A673 (cell line): ENCODE measurements around the gene TNC. TPM values are rescaled to one million over a fixed set of nuclear protein-coding genes. Genes with fewer than 3 reads are reported as not detected.

Experiments used
- BruUV-seq: library from RNA; stranded (reverse); fragments of 400-500 nt; replicated peaks from 2 replicates; lab custom pipeline; 2021; lab: Mats Ljungman, UMichigan
- CTCF ChIA-PET: fragments of 300-600 bp; sonication (Branson Sonifier 250); formaldehyde crosslinking; loops from one replicate; lab custom pipeline; 2022; ENCODE audit warnings: antibody characterized with exemption; lab: Charles Lee
- POLR2A ChIA-PET: fragments of 300-600 bp; sonication (Branson Sonifier 250); formaldehyde crosslinking; loops from one replicate; lab custom pipeline; 2022; ENCODE audit warnings: antibody characterized with exemption; ENCODE audit not compliant: low non-redundant PET; lab: Charles Lee
- DNase-seq: peaks from one replicate; pipeline ENCODE4 v3.0.0-alpha.2; 2015; ENCODE audit warnings: low spot score
- H3K27ac ChIP-seq: fragments of 200-600 bp; sonication (generic); 2 replicates; pipeline ENCODE4 v1.5.1; 2016; ENCODE audit warnings: mixed run types, low read depth, mild to moderate bottlenecking, mixed read lengths, antibody characterized with exemption, low read length; ENCODE audit not compliant: poor library complexity, severe bottlenecking
- H3K27me3 ChIP-seq: fragments of 200-600 bp; sonication (generic); replicated peaks from 2 replicates; pipeline ENCODE4 v1.6.1; 2017; ENCODE audit warnings: mixed run types, low read depth, mild to moderate bottlenecking, mixed read lengths, antibody characterized with exemption, low read length; ENCODE audit not compliant: insufficient read depth, poor library complexity
- H3K36me3 ChIP-seq: fragments of 200-600 bp; sonication (generic); 2 replicates; pipeline ENCODE4 v1.6.1; 2016; ENCODE audit warnings: mixed run types, mild to moderate bottlenecking, mixed read lengths, antibody characterized with exemption, low read length; ENCODE audit not compliant: insufficient read depth, poor library complexity, severe bottlenecking
- H3K4me1 ChIP-seq: fragments of 200-600 bp; sonication (generic); 2 replicates; pipeline ENCODE4 v1.6.1; 2017; ENCODE audit warnings: mixed run types, mild to moderate bottlenecking, mixed read lengths, antibody characterized with exemption, low read length; ENCODE audit not compliant: insufficient read depth, poor library complexity, severe bottlenecking
- H3K4me3 ChIP-seq: fragments of 200-600 bp; sonication (generic); 2 replicates; pipeline ENCODE4 v1.5.1; 2016; ENCODE audit warnings: low read depth, mixed run types, mild to moderate bottlenecking, mixed read lengths, low read length; ENCODE audit not compliant: poor library complexity, severe bottlenecking
- H3K9me3 ChIP-seq: fragments of 200-600 bp; sonication (generic); 2 replicates; pipeline ENCODE4 v1.6.1; 2016; ENCODE audit warnings: mixed run types, low read depth, mild to moderate bottlenecking, mixed read lengths, antibody characterized with exemption, low read length; ENCODE audit not compliant: poor library complexity, severe bottlenecking
- CTCF ChIP-seq: fragments of 300-800, 200-600 bp; sonication (generic); conservative IDR thresholded peaks from 2 replicates; pipeline ENCODE4 v1.5.1; 2017; ENCODE audit warnings: low read depth, mild to moderate bottlenecking, antibody characterized with exemption, low read length, moderate library complexity, mixed read lengths
- EZH2 ChIP-seq: fragments of 200-600 bp; sonication (generic); IDR thresholded peaks from 2 replicates; pipeline ENCODE4 v1.6.1; 2017; ENCODE audit warnings: borderline replicate concordance, low read depth, mild to moderate bottlenecking, mixed read lengths, antibody characterized with exemption, low read length; ENCODE audit not compliant: poor library complexity, severe bottlenecking
- intact Hi-C: fragments of 100-400 bp; cut with micrococcal nuclease; formaldehyde crosslinking; loops from one replicate; pipeline ENCODE4 v1.10.0; 2022; ENCODE audit not compliant: unreplicated experiment
- total RNA-seq: library from RNA; stranded (reverse); gene quantifications from 2 replicates; pipeline ENCODE4 v1.2.3, GENCODE V29; 2021

Gene TNC
- total RNA-seq, 1 experiment from 2014 or later, result 202 TPM

- POLR2A ChIA-PET, result no interaction called here
- H3K36me3 ChIP-seq, result peaks cover 29% of the 10 kb centered on the region
- intact Hi-C loops, result no loop called here
- no TSS peak for BruUV-seq
- H3K27me3 ChIP-seq, result no peaks in the 10 kb centered on the region
- DNase-seq, result no peak
- no peak overlapping the region for H3K27ac ChIP-seq
- TF ChIP-seq EZH2 (no peak), CTCF (no peak)
- no peak overlapping the region for H3K4me3 ChIP-seq
- CTCF ChIA-PET, result no interaction called here
- peaks cover 47% of the 10 kb centered on the region for H3K4me1 ChIP-seq
- no peaks in the 10 kb centered on the region for H3K9me3 ChIP-seq
Observed at GRCh38 chr9:115111874-115112273, 6.1 kb downstream of the TNC start.

GRCh38 chr9:115109486-115109885 lies 8.5 kb downstream of the TNC start:
- Histone ChIP-seq H3K27me3 (no peaks in the 10 kb centered on the region), H3K4me3 (no peak overlapping the region), H3K9me3 (no peaks in the 10 kb centered on the region), H3K27ac (no peak overlapping the region), H3K4me1 (peaks cover 47% of the 10 kb centered on the region), H3K36me3 (peaks cover 27% of the 10 kb centered on the region)
- CTCF ChIA-PET, result no interaction called here
- TF ChIP-seq CTCF, result no peak
- TF ChIP-seq EZH2, result no peak
- POLR2A ChIA-PET, result interaction anchor here (0.6 to 0.7 kb wide), 3 partner anchors 8 to 128 kb away, joined by 3 read pairs; no protein-coding TSS in a partner anchor
- DNase-seq, result peak; percentile 36
- BruUV-seq, result no TSS peak
- intact Hi-C loops, result no loop called here

DNA sequence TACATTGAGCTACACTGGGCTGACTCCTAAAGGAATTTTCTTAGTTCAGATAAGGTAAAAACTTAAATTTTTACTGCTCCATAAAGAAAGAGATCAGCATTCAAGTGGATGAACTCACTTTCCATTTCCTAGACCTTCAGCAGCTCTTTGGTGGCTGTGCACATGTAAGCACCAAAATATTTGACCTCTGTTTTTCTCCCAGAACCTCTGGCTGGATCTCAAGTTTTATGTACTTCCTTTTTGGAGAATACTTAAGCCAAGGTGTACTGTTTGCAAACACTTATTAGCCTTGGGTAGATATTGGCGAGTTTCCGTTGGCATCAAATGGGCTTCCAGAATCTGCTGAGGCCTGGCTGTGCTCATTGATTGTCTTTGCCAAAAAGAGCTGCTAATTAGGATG lies 10.3 kb downstream of the TNC start:
- Histone ChIP-seq H3K36me3 (peaks cover 9% of the 10 kb centered on the region), H3K9me3 (no peaks in the 10 kb centered on the region), H3K27ac (peak overlapping the region; percentile 83), H3K27me3 (no peaks in the 10 kb centered on the region), H3K4me3 (no peak overlapping the region), H3K4me1 (peaks cover 43% of the 10 kb centered on the region)
- no TSS peak for BruUV-seq
- intact Hi-C loops, result no loop called here
- no peak for DNase-seq
- CTCF ChIA-PET, result no interaction called here
- TF ChIP-seq CTCF (no peak), EZH2 (no peak)
- POLR2A ChIA-PET, result interaction anchor here (0.6 to 0.7 kb wide), 2 partner anchors 266 to 1497 kb away, joined by 3 to 4 read pairs; no protein-coding TSS in a partner anchor
